Measurements from ENCODE around the gene KNSTRN.

Gene KNSTRN

DNA sequence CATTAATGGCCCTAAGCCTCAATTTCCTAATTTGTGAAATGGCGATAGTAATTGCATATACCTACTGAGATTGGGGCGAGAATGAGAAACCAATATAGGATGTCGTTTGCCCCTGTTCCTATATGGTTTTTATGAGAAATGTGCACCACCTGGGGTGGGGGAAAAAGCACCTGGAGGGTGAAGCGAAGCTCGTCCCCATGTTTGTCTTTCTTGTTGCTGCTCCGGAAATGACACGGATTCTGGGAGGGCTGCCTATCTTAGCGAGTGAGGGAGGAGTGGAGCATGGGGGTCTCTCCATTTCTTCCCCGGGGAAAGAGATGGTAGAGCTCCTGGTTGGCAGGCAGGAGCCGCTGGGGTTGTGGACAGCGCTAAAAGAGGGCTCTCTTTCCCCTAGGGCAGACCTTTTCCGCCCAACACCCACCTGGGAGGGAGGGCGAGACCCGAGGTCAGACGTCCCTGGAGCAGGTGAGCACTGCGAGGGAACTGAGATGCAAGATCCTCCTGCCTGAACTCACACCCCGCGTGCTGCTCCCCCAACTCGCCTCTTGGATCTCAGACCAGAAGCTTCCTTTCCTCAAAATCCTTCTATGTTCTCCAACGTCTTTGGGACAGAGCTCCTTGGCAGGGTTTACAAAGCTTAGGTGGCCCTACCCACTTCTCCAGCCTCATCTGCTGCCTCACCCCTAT is 52.6 kb downstream of the KNSTRN start:
- no peak overlapping the region for H3K4me3 ChIP-seq (ENCODE audit: low read length)
- TF ChIP-seq, protein P1, sequence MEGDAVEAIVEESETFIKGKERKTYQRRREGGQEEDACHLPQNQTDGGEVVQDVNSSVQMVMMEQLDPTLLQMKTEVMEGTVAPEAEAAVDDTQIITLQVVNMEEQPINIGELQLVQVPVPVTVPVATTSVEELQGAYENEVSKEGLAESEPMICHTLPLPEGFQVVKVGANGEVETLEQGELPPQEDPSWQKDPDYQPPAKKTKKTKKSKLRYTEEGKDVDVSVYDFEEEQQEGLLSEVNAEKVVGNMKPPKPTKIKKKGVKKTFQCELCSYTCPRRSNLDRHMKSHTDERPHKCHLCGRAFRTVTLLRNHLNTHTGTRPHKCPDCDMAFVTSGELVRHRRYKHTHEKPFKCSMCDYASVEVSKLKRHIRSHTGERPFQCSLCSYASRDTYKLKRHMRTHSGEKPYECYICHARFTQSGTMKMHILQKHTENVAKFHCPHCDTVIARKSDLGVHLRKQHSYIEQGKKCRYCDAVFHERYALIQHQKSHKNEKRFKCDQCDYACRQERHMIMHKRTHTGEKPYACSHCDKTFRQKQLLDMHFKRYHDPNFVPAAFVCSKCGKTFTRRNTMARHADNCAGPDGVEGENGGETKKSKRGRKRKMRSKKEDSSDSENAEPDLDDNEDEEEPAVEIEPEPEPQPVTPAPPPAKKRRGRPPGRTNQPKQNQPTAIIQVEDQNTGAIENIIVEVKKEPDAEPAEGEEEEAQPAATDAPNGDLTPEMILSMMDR (conservative IDR thresholded peaks at IDR 0.05; ENCODE audit: low read length) = no peak
- DNase-seq (ENCODE audit: low read depth) = no peak

GRCh38 chr15:40435710-40436089 is 53.2 kb downstream of the KNSTRN start:
- no peak for DNase-seq (ENCODE audit: low read depth)
- TF ChIP-seq, protein P1 (conservative IDR thresholded peaks at IDR 0.05; ENCODE audit: low read length) = no peak
- H3K4me3 ChIP-seq (ENCODE audit: low read length) = no peak overlapping the region

DNA sequence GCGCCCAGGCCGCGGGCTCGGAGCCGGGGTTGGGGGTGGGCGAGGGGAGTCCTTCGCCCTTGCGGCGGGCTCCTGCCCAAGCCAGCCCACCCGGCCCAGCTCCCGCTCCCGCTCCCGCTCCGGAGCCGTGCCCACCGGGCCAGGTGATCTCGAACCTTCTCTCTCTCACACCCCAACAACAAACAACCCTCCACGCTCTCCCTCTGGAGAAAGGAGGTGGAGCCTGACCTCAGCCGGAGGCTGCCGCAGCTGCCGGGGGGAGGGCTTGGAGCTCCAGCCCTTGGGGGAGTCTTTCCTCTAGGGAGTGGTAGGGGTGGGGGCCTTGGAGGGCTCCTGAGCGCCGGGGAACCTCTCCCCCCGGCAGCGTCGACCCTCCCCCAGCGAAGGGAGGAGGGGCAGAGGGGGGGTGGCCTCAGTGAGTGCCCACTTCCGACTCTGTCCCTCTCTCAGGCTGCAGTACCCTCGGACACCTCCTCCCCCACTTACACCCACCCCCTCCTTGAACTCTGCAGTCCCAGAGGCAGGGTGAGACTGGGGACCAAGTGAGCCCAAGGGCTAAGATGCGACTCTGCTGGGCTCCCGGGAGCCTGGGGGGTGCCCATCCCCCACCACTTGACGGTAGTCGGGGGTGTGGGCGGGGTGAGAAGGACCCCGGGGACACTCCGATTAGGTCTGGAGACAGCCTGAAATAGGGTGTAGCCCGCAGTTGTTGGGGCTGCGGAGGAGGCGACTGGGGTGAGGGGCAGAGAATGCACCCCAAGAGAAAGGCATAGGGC is 53.8 kb downstream of the KNSTRN start:
- TF ChIP-seq, protein P1 (conservative IDR thresholded peaks at IDR 0.05; ENCODE audit: low read length) = no peak
- H3K4me3 ChIP-seq (ENCODE audit: low read length) = peak overlapping the region; percentile 49
- no peak for DNase-seq (ENCODE audit: low read depth)

DNA sequence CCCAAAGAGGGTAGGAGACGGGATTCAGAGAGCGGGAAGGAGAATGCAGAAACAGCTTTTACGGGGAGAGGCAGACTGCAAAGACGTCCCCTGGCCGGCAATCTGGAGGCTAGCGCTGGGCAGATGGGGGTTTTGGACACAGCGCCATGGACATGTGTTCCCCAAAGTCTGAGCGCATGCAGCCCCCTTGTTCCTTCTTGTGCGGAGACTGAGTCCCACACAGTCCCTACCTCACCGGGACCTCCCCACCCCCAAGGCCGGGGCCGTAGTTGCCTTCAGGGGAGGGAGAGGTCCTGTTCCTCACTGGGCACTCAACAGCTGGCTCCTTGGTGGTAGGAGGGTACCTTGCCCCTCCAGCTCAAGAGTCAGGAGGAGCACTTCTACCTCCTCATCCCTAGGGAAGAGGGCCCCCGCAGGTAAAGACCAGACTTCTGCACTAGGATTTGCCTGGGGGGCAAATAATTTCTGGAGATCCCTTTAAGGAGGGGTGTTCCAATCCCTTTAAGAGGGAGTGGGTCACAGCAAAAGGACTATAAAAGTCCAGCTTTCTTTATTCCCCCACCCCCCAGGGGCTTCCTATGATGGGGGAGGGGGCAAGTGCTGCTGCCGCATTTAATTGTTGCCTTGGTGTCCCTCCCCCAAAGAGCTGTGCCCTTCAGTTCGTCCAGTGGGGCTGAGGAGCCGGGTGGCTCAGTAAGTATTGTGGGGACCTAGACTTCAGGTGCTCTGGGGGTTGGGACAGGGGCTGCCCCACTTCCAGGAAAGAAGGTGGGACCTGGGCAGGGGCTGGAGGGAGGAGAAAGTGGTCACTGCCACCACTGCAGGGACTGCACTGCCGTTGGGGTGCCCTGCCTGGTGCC is 54.6 kb downstream of the KNSTRN start:
- peak overlapping the region; percentile 49 for H3K4me3 ChIP-seq (ENCODE audit: low read length)

GRCh38 chr15:40437752-40438687 is 55.5 kb downstream of the KNSTRN start:
- TF ChIP-seq, protein P1 (conservative IDR thresholded peaks at IDR 0.05; ENCODE audit: low read length) = no peak
- no peak for DNase-seq (ENCODE audit: low read depth)
- no peak overlapping the region for H3K4me3 ChIP-seq (ENCODE audit: low read length)

More for the DNA sequence above, 54.6 kb downstream of the KNSTRN start:
- no peak for DNase-seq (ENCODE audit: low read depth)
- TF ChIP-seq, protein P1 (conservative IDR thresholded peaks at IDR 0.05; ENCODE audit: low read length) = no peak

DNA sequence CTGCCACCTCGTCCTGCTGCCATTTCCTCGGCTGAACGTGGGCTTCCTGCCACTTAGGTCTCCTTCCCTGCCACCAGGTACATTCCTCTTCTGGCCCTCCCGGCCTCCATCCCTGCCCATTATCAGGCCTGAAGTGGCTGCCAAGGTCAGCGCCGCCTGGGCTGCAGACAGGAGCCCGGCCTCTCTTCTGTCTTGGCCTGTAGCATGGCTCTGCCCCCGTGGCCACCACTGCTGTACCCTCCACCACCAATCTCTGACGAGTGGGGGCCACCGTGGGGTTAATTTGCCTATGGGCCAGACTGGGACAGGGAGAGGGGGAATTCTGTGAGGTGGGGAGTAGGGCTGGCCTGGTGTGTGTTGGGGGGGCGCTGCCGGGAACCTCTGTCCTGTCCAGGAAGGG is 56.2 kb downstream of the KNSTRN start:
- no peak for DNase-seq (ENCODE audit: low read depth)
- TF ChIP-seq, protein P1 (conservative IDR thresholded peaks at IDR 0.05; ENCODE audit: low read length) = no peak
- no peak overlapping the region for H3K4me3 ChIP-seq (ENCODE audit: low read length)
